OCI-LY3 (cell line): ENCODE measurements around the gene RFX3.

Source experiments
- H2AFZ ChIP-seq: fragments of 200-600, 300-600 bp; shearing (Covaris generic); 2 replicates; pipeline ENCODE4 v1.6.0; 2014; ENCODE audit warnings: antibody characterized with exemption, low read depth, low read length
- H3K27ac ChIP-seq: fragments of 200-600, 300-600 bp; sonication (generic); 2 replicates; pipeline ENCODE4 v1.5.1; 2014; ENCODE audit warnings: mild to moderate bottlenecking, low read length, moderate library complexity, mixed read lengths
- H3K27me3 ChIP-seq: fragments of 200-600, 300-600 bp; sonication (generic); 2 replicates; pipeline ENCODE4 v1.6.1; 2014; ENCODE audit warnings: low read depth, low read length, mixed read lengths
- H3K36me3 ChIP-seq: fragments of 200-600, 300-600 bp; sonication (generic); replicated peaks from 2 replicates; pipeline ENCODE3; 2014; ENCODE audit warnings: low read depth, low read length, mixed read lengths
- H3K4me1 ChIP-seq: fragments of 300-600, 200-600 bp; sonication (generic); 2 replicates; pipeline ENCODE4 v1.6.1; 2014; ENCODE audit warnings: low read length, mixed read lengths
- H3K4me2 ChIP-seq: fragments of 200-600, 300-600 bp; sonication (generic); 2 replicates; pipeline ENCODE4 v1.6.1; 2014; ENCODE audit warnings: low read length, mixed read lengths
- H3K4me3 ChIP-seq: fragments of 300-600, 200-600 bp; sonication (generic); 2 replicates; pipeline ENCODE4 v1.5.1; 2014; ENCODE audit warnings: antibody characterized with exemption, mild to moderate bottlenecking, low read length, moderate library complexity
- H3K79me2 ChIP-seq: fragments of 300-600, 200-600 bp; shearing (Covaris generic); 2 replicates; pipeline ENCODE4 v1.6.1; 2014; ENCODE audit warnings: mild to moderate bottlenecking, low read length, mixed read lengths
- H3K9ac ChIP-seq: fragments of 300-600, 200-600 bp; shearing (Covaris generic); 2 replicates; pipeline ENCODE4 v1.6.0; 2014; ENCODE audit warnings: mild to moderate bottlenecking, low read length, moderate library complexity
- H3K9me3 ChIP-seq: fragments of 200-600, 300-600 bp; shearing (Covaris generic); 2 replicates; pipeline ENCODE4 v1.6.1; 2014; ENCODE audit warnings: low read length, mixed read lengths; ENCODE audit not compliant: insufficient read depth
- H4K20me1 ChIP-seq: fragments of 200-600, 300-600 bp; sonication (generic); 2 replicates; pipeline ENCODE4 v1.6.1; 2016; ENCODE audit warnings: low read length, mixed read lengths; ENCODE audit not compliant: insufficient read depth
- EZH2phosphoT487 ChIP-seq: fragments of 200-600 bp; shearing (Covaris generic); IDR thresholded peaks from 2 replicates; pipeline ENCODE4 v1.6.1; 2018; ENCODE audit warnings: antibody characterized with exemption, mixed run types, low read depth
- TF ChIP-seq, protein P1 (sequence below): fragments of 200-600, 300-600 bp; sonication (generic); IDR thresholded peaks from 2 replicates; pipeline ENCODE4 v1.5.1; 2014; ENCODE audit warnings: antibody characterized with exemption, low read length, low read depth

The RFX3 gene

DNA sequence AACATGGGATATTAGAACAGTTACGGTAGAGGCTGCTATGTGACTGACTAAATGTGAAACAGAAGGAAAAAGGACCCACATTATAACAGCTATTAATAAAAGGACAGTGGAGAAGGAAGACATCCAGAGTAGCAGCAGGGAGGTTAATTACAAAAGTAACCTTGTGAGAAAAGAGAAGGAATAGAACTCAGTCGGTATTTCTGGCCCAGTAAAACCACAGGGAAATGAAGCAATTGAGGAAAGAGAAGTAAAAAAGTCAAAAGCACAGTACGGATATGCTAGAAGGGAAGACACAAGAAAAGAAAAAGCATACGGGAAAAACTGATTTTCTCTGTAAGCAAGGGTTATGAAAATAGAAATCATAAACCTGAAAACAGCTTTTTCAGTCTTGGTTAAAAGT is 164.7 kb downstream of the RFX3 start:
- Histone ChIP-seq H3K4me2 (no peak overlapping the region), H3K4me3 (no peak overlapping the region), H2AFZ (no peak overlapping the region), H3K27ac (no peak overlapping the region), H3K36me3 (no peaks in the 10 kb centered on the region), H3K27me3 (no peaks in the 10 kb centered on the region), H3K9me3 (no peaks in the 10 kb centered on the region), H4K20me1 (no peaks in the 10 kb centered on the region), H3K9ac (no peak overlapping the region), H3K79me2 (no peaks in the 10 kb centered on the region), H3K4me1 (0 out of 2 replicates have a peak, but pooled peaks cover 2% of the 10 kb centered on the region)
- TF ChIP-seq, protein P1, sequence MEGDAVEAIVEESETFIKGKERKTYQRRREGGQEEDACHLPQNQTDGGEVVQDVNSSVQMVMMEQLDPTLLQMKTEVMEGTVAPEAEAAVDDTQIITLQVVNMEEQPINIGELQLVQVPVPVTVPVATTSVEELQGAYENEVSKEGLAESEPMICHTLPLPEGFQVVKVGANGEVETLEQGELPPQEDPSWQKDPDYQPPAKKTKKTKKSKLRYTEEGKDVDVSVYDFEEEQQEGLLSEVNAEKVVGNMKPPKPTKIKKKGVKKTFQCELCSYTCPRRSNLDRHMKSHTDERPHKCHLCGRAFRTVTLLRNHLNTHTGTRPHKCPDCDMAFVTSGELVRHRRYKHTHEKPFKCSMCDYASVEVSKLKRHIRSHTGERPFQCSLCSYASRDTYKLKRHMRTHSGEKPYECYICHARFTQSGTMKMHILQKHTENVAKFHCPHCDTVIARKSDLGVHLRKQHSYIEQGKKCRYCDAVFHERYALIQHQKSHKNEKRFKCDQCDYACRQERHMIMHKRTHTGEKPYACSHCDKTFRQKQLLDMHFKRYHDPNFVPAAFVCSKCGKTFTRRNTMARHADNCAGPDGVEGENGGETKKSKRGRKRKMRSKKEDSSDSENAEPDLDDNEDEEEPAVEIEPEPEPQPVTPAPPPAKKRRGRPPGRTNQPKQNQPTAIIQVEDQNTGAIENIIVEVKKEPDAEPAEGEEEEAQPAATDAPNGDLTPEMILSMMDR: no peak
- no peak for TF ChIP-seq EZH2phosphoT487

DNA sequence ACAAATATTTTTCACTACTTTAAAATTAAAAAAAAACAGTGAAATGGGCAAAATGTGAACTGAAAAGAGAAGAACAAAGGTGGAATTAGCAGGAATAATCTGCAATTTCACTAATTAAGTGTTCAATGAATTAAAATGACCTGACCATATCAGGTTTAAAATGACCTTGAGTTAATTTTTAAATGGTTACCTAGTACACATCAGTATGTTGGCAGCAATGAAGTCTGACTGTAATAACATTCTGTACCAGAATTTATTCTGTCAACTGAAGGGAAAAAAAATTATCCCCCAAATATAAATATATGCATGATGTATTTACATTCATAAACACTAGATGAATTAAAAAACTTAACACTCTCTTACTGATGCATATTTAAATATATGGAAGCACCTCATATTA is 165.6 kb downstream of the RFX3 start:
- no peak overlapping the region for H2AFZ ChIP-seq
- H3K4me1 ChIP-seq: 0 out of 2 replicates have a peak, but pooled peaks cover 2% of the 10 kb centered on the region
- no peaks in the 10 kb centered on the region for H3K36me3 ChIP-seq
- H3K27me3 ChIP-seq: no peaks in the 10 kb centered on the region
- no peak overlapping the region for H3K4me3 ChIP-seq
- no peak for TF ChIP-seq EZH2phosphoT487
- TF ChIP-seq, protein P1: no peak
- no peak overlapping the region for H3K9ac ChIP-seq
- H4K20me1 ChIP-seq: no peaks in the 10 kb centered on the region
- no peak overlapping the region for H3K4me2 ChIP-seq
- no peaks in the 10 kb centered on the region for H3K9me3 ChIP-seq
- no peaks in the 10 kb centered on the region for H3K79me2 ChIP-seq
- no peak overlapping the region for H3K27ac ChIP-seq

DNA sequence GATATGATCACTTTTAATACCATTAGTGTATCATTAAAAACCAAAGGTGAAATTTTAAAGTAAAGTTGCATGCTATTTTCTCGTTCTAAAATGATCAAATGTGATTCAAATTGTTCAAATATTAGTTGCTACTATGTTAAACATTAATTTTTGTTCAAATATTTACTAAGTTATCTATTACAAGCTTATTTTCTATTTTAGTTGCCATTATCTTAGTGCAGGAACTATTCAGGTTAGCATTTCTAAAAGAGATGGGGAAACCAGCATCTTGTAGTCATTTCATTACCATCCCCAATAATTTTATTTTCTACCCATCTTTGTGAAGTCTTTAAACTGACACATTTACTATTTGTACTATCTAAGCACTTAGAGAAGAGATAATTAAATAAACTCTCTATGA is 166.0 kb downstream of the RFX3 start:
- Histone ChIP-seq H3K4me2 (no peak overlapping the region), H4K20me1 (no peaks in the 10 kb centered on the region), H3K36me3 (no peaks in the 10 kb centered on the region), H3K4me3 (no peak overlapping the region), H3K27me3 (no peaks in the 10 kb centered on the region), H3K27ac (no peak overlapping the region), H3K79me2 (no peaks in the 10 kb centered on the region), H3K9ac (no peak overlapping the region), H3K4me1 (0 out of 2 replicates have a peak, but pooled peaks cover 2% of the 10 kb centered on the region), H2AFZ (no peak overlapping the region), H3K9me3 (no peaks in the 10 kb centered on the region)
- TF ChIP-seq, protein P1: no peak
- no peak for TF ChIP-seq EZH2phosphoT487

- H3K4me3 ChIP-seq: no peak overlapping the region
- no peak overlapping the region for H3K4me2 ChIP-seq
- H3K27me3 ChIP-seq: no peaks in the 10 kb centered on the region
- no peaks in the 10 kb centered on the region for H3K79me2 ChIP-seq
- no peaks in the 10 kb centered on the region for H4K20me1 ChIP-seq
- no peak overlapping the region for H2AFZ ChIP-seq
- no peak overlapping the region for H3K27ac ChIP-seq
- H3K4me1 ChIP-seq: 0 out of 2 replicates have a peak, but pooled peaks cover 2% of the 10 kb centered on the region
- peaks cover under 1% of the 10 kb centered on the region; the same call in 1 of the 2 replicates for H3K9me3 ChIP-seq
- H3K9ac ChIP-seq: no peak overlapping the region
- H3K36me3 ChIP-seq: no peaks in the 10 kb centered on the region
- TF ChIP-seq EZH2phosphoT487: no peak
- TF ChIP-seq, protein P1: no peak
Measured at GRCh38 chr9:3359048-3359692, 166.6 kb downstream of the RFX3 start.
